Liver (tissue), 9 donors: Measurements from ENCODE around the gene ZNF580. TPM values are rescaled to one million over a fixed set of nuclear protein-coding genes. Genes with fewer than 3 reads are reported as not detected.

Experiments
- DNase-seq: peaks from one replicate; pipeline ENCODE4 v3.0.0-alpha.2; 2017; ENCODE audit warnings: low spot score
- H3K27ac ChIP-seq, 2 donors: one replicate each; pipeline ENCODE4 v1.7.0; 2013; ENCODE audit warnings: inconsistent platforms in 2 of 2, low read length in 2 of 2, control low read depth in 1 of 2, low read depth in 1 of 2, mild to moderate bottlenecking in 1 of 2
- H3K27me3 ChIP-seq, 4 donors: one replicate each; pipeline versions ENCODE4 v1.6.1 to v1.7.0; 2013; ENCODE audit warnings: low read length in 3 of 4, inconsistent platforms in 1 of 4, mild to moderate bottlenecking in 1 of 4, moderate library complexity in 1 of 4; ENCODE audit not compliant: control insufficient read depth in 4 of 4, insufficient read depth in 4 of 4
- H3K36me3 ChIP-seq, 4 donors: one replicate each; pipeline versions ENCODE4 v1.6.1 to v1.7.0; 2013; ENCODE audit warnings: low read length in 3 of 4, mild to moderate bottlenecking in 3 of 4, low read depth in 1 of 4, moderate library complexity in 1 of 4; ENCODE audit not compliant: control insufficient read depth in 4 of 4, insufficient read depth in 3 of 4
- H3K4me1 ChIP-seq, 4 donors: one replicate each; pipeline versions ENCODE4 v1.6.1 to v1.7.0; 2013; ENCODE audit warnings: low read length in 3 of 4, mild to moderate bottlenecking in 3 of 4, moderate library complexity in 1 of 4; ENCODE audit not compliant: control insufficient read depth in 4 of 4, insufficient read depth in 4 of 4
- H3K4me3 ChIP-seq, 3 donors: one replicate each; pipeline versions ENCODE4 v1.6.1 to v1.7.0; 2013; ENCODE audit warnings: low read length in 3 of 3, control low read depth in 1 of 3, low read depth in 1 of 3, mild to moderate bottlenecking in 1 of 3
- H3K9ac ChIP-seq, 2 donors: one replicate each; pipeline ENCODE4 v1.7.0; 2013; ENCODE audit warnings: low read length in 2 of 2, mild to moderate bottlenecking in 2 of 2, moderate library complexity in 2 of 2, control low read depth in 1 of 2, low read depth in 1 of 2
- H3K9me3 ChIP-seq, 4 donors: one replicate each; pipeline versions ENCODE4 v1.6.1 to v1.7.0; 2013; ENCODE audit warnings: low read length in 3 of 4; ENCODE audit not compliant: control insufficient read depth in 4 of 4
- ATF3 ChIP-seq: IDR thresholded peaks from 2 replicates; pipeline ENCODE4 v1.6.1; 2016; ENCODE audit warnings: antibody characterized with exemption
- EGR1 ChIP-seq, 2 donors: IDR thresholded peaks; 2 replicates each; pipeline ENCODE4 v1.6.1; 2016 to 2018; ENCODE audit warnings: antibody characterized with exemption in 2 of 2, low read depth in 2 of 2
- FOXA1 ChIP-seq: IDR thresholded peaks from 2 replicates; pipeline ENCODE4 v1.6.1; 2016; ENCODE audit warnings: antibody characterized with exemption
- FOXA2 ChIP-seq: IDR thresholded peaks from 2 replicates; pipeline ENCODE4 v1.6.1; 2016; ENCODE audit warnings: antibody characterized with exemption
- GABPA ChIP-seq, 2 donors: IDR thresholded peaks in 1 of 2; conservative IDR thresholded peaks in 1 of 2; 2 replicates each; pipeline ENCODE4 v1.6.1; 2016; ENCODE audit warnings: antibody characterized with exemption in 2 of 2, mild to moderate bottlenecking in 1 of 2, moderate library complexity in 1 of 2
- HNF4A ChIP-seq, 2 donors: conservative IDR thresholded peaks; 2 replicates each; pipeline ENCODE4 v1.6.1; 2016; ENCODE audit warnings: antibody characterized with exemption in 2 of 2, mild to moderate bottlenecking in 2 of 2
- HNF4G ChIP-seq: IDR thresholded peaks from 2 replicates; pipeline ENCODE4 v1.6.1; 2016; ENCODE audit warnings: antibody characterized with exemption
- NR2F2 ChIP-seq: IDR thresholded peaks from 2 replicates; pipeline ENCODE4 v1.6.1; 2016; ENCODE audit warnings: antibody characterized with exemption
- RAD21 ChIP-seq, 2 donors: IDR thresholded peaks; 2 replicates each; pipeline ENCODE4 v1.6.1; 2016; ENCODE audit warnings: antibody characterized with exemption in 2 of 2, mild to moderate bottlenecking in 2 of 2
- RXRA ChIP-seq, 2 donors: IDR thresholded peaks; 2 replicates each; pipeline ENCODE4 v1.6.1; 2017 to 2018; ENCODE audit warnings: antibody characterized with exemption in 2 of 2, mild to moderate bottlenecking in 1 of 2
- TAF1 ChIP-seq: conservative IDR thresholded peaks from 2 replicates; pipeline ENCODE4 v1.6.1; 2016; ENCODE audit warnings: antibody characterized with exemption, mild to moderate bottlenecking
- WGBS: extraction: QIAGEN DNeasy Blood & Tissue Kit; methylation state at CpG from one replicate; pipeline ENCODE4 v1.1.7; 2013; 5-methylcytosine and 5-hydroxymethylcytosine counted together
- polyA plus RNA-seq, 2 donors: library from polyadenylated mRNA; stranded (reverse) in 1 of 2; unstranded in 1 of 2; fragments of 200-250 nt in 1 of 2; fragments of >200 nt in 1 of 2; fragmentation: Nextera tagmentation in 1 of 2; extraction: Ambion mirVana in 1 of 2; gene quantifications; one replicate each; pipeline versions ENCODE4 v1.2.1 to v1.2.3, GENCODE V29; 2013 to 2015
- total RNA-seq, 2 donors: library from RNA; depleted of rRNA; stranded (reverse); fragments of >200 nt; gene quantifications; one replicate each; pipeline ENCODE4 v1.2.3, GENCODE V29; 2014
- TF ChIP-seq, protein P1 (sequence below): IDR thresholded peaks from 2 replicates; pipeline ENCODE4 v1.6.1; 2016; ENCODE audit warnings: antibody characterized with exemption, mild to moderate bottlenecking
- TF ChIP-seq, protein P2 (sequence below): IDR thresholded peaks from 2 replicates; pipeline ENCODE4 v1.6.1; 2016; ENCODE audit warnings: antibody characterized with exemption
- TF ChIP-seq, protein P3 (sequence below): fragments of 150-350 bp; IDR thresholded peaks from 2 replicates; pipeline ENCODE4 v1.5.1; 2017; ENCODE audit warnings: improper control_type of control experiment, low read depth, low read length; ENCODE audit not compliant: missing input control
- donor health status: healthy.
- donor health status: healthy.
- donor health status: healthy.
- donor health status: healthy.
- donor health status: healthy.

Gene ZNF580
- total and polyA plus RNA-seq, 4 donors = 2.6 to 5.2 (median 5.1) TPM

DNA sequence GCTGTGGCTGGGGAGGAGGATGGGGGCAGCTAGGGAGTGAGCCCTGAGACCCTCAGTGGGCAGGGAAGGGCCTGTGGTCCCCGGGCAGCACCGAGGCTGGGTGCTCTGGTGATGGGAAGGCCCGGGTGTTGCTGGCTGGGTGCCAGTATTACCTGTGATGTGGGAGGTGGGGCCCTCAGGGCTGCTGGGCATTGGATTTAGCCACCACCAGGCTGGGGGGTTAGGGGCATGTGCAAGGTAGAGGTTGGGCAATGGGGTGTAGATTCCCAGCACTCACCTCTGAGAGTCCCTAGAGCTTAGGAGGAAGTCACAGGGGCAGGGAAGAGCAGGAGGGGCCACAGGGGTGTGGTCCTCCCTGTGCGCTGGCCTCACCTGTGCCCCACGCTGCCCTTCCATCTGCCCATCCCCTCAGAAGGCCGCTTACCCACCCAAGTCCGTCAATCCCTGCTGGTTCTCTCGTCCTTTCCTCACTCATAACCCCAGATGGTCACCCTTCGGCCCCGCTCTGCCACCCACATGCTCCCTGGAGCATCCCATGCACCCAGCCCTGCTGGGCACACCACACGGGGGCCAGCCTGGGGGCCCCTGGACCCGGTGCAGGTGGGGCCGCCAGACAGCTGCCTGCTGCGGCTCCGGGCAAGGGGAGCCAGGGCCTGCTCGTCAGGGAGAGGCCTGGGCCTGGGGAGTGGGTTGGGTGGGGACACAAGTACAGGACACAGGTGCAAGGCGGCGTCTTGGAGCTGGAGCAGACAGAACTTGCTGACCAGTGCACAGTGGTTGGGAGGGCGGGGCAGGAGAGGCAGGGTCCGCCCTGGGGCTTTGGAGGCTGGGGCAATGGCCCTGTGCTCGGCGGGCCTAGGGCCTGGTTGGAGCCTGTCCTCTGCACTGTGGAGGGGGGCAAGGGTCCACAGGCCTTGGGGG, 46.7 kb downstream of the ZNF580 start (continued):
- TF ChIP-seq GABPA (IDR thresholded peaks at IDR 0.05 in 1 of 2, conservative IDR thresholded peaks at IDR 0.05 in 1 of 2) = no peak
- TF ChIP-seq RAD21 (IDR thresholded peaks at IDR 0.05) = no peak
- no peak for TF ChIP-seq FOXA1

DNA sequence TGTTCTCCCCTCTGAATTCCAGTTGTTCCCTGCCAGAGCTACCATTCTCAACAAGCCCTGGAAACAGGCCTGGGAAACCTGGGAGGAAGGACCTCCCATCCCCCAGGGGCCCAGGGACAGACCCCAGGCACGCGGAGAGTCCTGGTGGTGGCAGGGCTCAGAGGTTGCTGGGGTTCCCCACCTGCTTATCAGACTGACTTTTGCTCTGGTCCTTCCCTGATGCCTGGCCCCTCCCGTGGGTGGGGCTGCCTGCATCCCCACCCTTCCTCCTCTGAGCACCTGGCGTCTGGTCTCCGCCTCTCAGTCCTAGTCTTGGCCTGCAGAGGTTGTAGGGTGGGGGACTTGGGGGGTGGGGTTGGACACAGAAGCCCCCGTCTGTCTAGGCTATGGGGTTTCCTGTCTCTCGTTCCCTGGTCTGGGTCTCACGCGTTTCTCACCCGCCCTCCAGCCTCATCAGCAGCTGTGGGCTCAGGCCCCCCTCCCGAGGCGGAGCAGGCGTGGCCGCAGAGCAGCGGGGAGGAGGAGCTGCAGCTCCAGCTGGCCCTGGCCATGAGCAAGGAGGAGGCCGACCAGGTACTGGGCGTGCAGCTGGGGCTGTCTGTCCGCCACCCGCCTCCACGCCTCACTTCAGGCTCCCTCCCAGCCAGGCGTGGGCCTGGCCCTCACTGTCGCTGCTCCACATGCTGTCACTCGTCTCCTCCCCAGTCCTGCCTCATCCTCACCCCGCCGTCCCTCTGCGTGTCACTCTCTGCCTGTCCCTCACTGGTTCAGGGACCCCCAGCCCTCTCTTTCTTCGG, 47.8 kb downstream of the ZNF580 start:
- peaks cover 1 to 29% (median 21%) of the 10 kb centered on the region in 4 donors for H3K4me1 ChIP-seq
- 81% methylated on average over 27 of the region's 27 CpGs for WGBS
- H3K27ac ChIP-seq = no peak overlapping the region
- TF ChIP-seq HNF4A (conservative IDR thresholded peaks at IDR 0.05) = no peak
- no peak for TF ChIP-seq FOXA1
- no peak for TF ChIP-seq ATF3
- TF ChIP-seq, protein P1, sequence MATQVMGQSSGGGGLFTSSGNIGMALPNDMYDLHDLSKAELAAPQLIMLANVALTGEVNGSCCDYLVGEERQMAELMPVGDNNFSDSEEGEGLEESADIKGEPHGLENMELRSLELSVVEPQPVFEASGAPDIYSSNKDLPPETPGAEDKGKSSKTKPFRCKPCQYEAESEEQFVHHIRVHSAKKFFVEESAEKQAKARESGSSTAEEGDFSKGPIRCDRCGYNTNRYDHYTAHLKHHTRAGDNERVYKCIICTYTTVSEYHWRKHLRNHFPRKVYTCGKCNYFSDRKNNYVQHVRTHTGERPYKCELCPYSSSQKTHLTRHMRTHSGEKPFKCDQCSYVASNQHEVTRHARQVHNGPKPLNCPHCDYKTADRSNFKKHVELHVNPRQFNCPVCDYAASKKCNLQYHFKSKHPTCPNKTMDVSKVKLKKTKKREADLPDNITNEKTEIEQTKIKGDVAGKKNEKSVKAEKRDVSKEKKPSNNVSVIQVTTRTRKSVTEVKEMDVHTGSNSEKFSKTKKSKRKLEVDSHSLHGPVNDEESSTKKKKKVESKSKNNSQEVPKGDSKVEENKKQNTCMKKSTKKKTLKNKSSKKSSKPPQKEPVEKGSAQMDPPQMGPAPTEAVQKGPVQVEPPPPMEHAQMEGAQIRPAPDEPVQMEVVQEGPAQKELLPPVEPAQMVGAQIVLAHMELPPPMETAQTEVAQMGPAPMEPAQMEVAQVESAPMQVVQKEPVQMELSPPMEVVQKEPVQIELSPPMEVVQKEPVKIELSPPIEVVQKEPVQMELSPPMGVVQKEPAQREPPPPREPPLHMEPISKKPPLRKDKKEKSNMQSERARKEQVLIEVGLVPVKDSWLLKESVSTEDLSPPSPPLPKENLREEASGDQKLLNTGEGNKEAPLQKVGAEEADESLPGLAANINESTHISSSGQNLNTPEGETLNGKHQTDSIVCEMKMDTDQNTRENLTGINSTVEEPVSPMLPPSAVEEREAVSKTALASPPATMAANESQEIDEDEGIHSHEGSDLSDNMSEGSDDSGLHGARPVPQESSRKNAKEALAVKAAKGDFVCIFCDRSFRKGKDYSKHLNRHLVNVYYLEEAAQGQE = no peak
- TF ChIP-seq RXRA (IDR thresholded peaks at IDR 0.05) = no peak
- no peak for TF ChIP-seq GABPA (IDR thresholded peaks at IDR 0.05 in 1 of 2, conservative IDR thresholded peaks at IDR 0.05 in 1 of 2)
- no peak for TF ChIP-seq TAF1
- TF ChIP-seq EGR1 (IDR thresholded peaks at IDR 0.05; ENCODE audit: low read depth in 2 of 2) = no peak
- TF ChIP-seq, protein P2, sequence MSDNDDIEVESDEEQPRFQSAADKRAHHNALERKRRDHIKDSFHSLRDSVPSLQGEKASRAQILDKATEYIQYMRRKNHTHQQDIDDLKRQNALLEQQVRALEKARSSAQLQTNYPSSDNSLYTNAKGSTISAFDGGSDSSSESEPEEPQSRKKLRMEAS = no peak
- TF ChIP-seq HNF4G = no peak
- TF ChIP-seq NR2F2 = no peak
- TF ChIP-seq, protein P3, sequence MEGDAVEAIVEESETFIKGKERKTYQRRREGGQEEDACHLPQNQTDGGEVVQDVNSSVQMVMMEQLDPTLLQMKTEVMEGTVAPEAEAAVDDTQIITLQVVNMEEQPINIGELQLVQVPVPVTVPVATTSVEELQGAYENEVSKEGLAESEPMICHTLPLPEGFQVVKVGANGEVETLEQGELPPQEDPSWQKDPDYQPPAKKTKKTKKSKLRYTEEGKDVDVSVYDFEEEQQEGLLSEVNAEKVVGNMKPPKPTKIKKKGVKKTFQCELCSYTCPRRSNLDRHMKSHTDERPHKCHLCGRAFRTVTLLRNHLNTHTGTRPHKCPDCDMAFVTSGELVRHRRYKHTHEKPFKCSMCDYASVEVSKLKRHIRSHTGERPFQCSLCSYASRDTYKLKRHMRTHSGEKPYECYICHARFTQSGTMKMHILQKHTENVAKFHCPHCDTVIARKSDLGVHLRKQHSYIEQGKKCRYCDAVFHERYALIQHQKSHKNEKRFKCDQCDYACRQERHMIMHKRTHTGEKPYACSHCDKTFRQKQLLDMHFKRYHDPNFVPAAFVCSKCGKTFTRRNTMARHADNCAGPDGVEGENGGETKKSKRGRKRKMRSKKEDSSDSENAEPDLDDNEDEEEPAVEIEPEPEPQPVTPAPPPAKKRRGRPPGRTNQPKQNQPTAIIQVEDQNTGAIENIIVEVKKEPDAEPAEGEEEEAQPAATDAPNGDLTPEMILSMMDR = no peak
- TF ChIP-seq FOXA2 = no peak
- H3K9me3 ChIP-seq = no peaks in the 10 kb centered on the region
- no peaks in the 10 kb centered on the region for H3K27me3 ChIP-seq
- H3K4me3 ChIP-seq = no peak overlapping the region
- no peak for DNase-seq
- no peak overlapping the region for H3K9ac ChIP-seq
- H3K36me3 ChIP-seq = peaks cover 13 to 67% (median 23%) of the 10 kb centered on the region in 4 donors
